Left cardiac atrium (tissue), 4 donors: ENCODE data around the gene IQGAP2. TPM values are rescaled to one million over a fixed set of nuclear protein-coding genes. Genes with fewer than 3 reads are reported as not detected.

ENCODE experiments used
- ATAC-seq, 2 donors: fragments of 200-7000 bp; cut with Tn5 transposase; one replicate each; pipeline ENCODE4 v1.9.1; 2020; ENCODE audit warnings: mild to moderate bottlenecking in 2 of 2, moderate library complexity in 2 of 2
- DNase-seq: peaks from one replicate; pipeline ENCODE4 v3.0.0-alpha.2; 2020
- intact Hi-C, 2 donors: fragments of 100-400 bp; cut with DNase I; formaldehyde crosslinking; loops; one replicate each; pipeline versions ENCODE4 v1.14.1 to v1.15.1; 2022 to 2023
- total RNA-seq, 2 donors: library from RNA; stranded (reverse); fragmentation: NEBNext Ultra II Directional; extraction: Animal tissue kit (Norgen Biotek cat#: 25700); gene quantifications; one replicate each; pipeline ENCODE4 v1.2.1, GENCODE V29; 2021
- donor health status: DM: no; HTN: yes; CAD: no.
- donor health status: DM: no; HTN: yes; CAD: no; lungs with severe emphysema.
- donor health status: DM: yes; HTN: yes; CAD: no.
- donor health status: Dilated cardiomyopathy.

IQGAP2 gene
- total RNA-seq, 2 donors from 2014 or later, result 6.9 to 11.6 TPM

GRCh38 chr5:76441890-76442673 lies 39.0 kb downstream of the IQGAP2 start:
- intact Hi-C loops, result no loop called here
- ATAC-seq (no peak), DNase-seq (no peak)

- intact Hi-C loops, result no loop called here
- DNase-seq (no peak), ATAC-seq (no peak)
These were observed 40.1 kb downstream of the IQGAP2 start for GRCh38 chr5:76443066-76443800.

GRCh38 chr5:76445063-76445462 lies 42.0 kb downstream of the IQGAP2 start:
- intact Hi-C loops, result no loop called here
- DNase-seq, result no peak

GRCh38 chr5:76445830-76446229 lies 42.7 kb downstream of the IQGAP2 start:
- ATAC-seq, result no peak

More at GRCh38 chr5:76445063-76445462, 42.0 kb downstream of the IQGAP2 start:
- ATAC-seq, result no peak

GRCh38 chr5:76446776-76447175 lies 43.7 kb downstream of the IQGAP2 start:
- ATAC-seq, result no peak
- no peak for DNase-seq
- intact Hi-C loops, result no loop called here

More at GRCh38 chr5:76445830-76446229, 42.7 kb downstream of the IQGAP2 start:
- no peak for DNase-seq
- intact Hi-C loops, result no loop called here

- DNase-seq (no peak), ATAC-seq (no peak)
- intact Hi-C loops, result no loop called here
These were observed 46.5 kb downstream of the IQGAP2 start for GRCh38 chr5:76449606-76450005.

GRCh38 chr5:76450054-76450453 lies 47.0 kb downstream of the IQGAP2 start:
- no peak for DNase-seq
- intact Hi-C loops, result no loop called here
- no peak for ATAC-seq

GRCh38 chr5:76451031-76451701 lies 48.1 kb downstream of the IQGAP2 start:
- intact Hi-C loops, result no loop called here
- DNase-seq (no peak), ATAC-seq (no peak)

GRCh38 chr5:76455531-76456133 lies 52.5 kb downstream of the IQGAP2 start:
- intact Hi-C loops, result no loop called here
- ATAC-seq, result no peak
- no peak for DNase-seq

GRCh38 chr5:76456258-76456657 lies 53.2 kb downstream of the IQGAP2 start:
- intact Hi-C loops, result no loop called here
- ATAC-seq (no peak), DNase-seq (no peak)

GRCh38 chr5:76457674-76458485 lies 54.8 kb downstream of the IQGAP2 start:
- intact Hi-C loops, result no loop called here
- DNase-seq (no peak), ATAC-seq (no peak)

- intact Hi-C loops, result no loop called here
- ATAC-seq, result no peak
- DNase-seq, result no peak
These were observed 55.4 kb downstream of the IQGAP2 start for GRCh38 chr5:76458486-76458830.

GRCh38 chr5:76460104-76460503 lies 57.0 kb downstream of the IQGAP2 start:
- intact Hi-C loops, result no loop called here
- DNase-seq (no peak), ATAC-seq (no peak)

GRCh38 chr5:76462097-76462667 lies 59.1 kb downstream of the IQGAP2 start:
- no peak for DNase-seq
- no peak for ATAC-seq
- intact Hi-C loops, result no loop called here

- no peak for ATAC-seq
- DNase-seq, result no peak
- intact Hi-C loops, result no loop called here
These were observed 64.1 kb downstream of the IQGAP2 start for GRCh38 chr5:76467216-76467615.

- intact Hi-C loops, result no loop called here
- ATAC-seq, result no peak
- DNase-seq, result no peak
These were observed 65.7 kb downstream of the IQGAP2 start for GRCh38 chr5:76468635-76469425.

GRCh38 chr5:76469656-76470290 lies 66.7 kb downstream of the IQGAP2 start:
- no peak for DNase-seq
- ATAC-seq, result no peak
- intact Hi-C loops, result no loop called here
